Chondrocyte (in vitro differentiated cells): ENCODE results near the gene PAK6. TPM values are rescaled to one million over a fixed set of nuclear protein-coding genes. Genes with fewer than 3 reads are reported as not detected.

Source experiments
- DNase-seq: peaks from one replicate; pipeline ENCODE4 v3.0.0; 2021; ENCODE audit warnings: mixed read lengths, low spot score
- H3K27ac Mint-ChIP-seq: one replicate; pipeline ENCODE4 v1.8.0; 2021; ENCODE audit warnings: mild to moderate bottlenecking, moderate library complexity, mixed read lengths; ENCODE audit not compliant: unreplicated experiment
- H3K27me3 Mint-ChIP-seq: 2 replicates; pipeline ENCODE4 v1.8.0; 2021; ENCODE audit warnings: low read depth, mixed read lengths
- H3K36me3 Mint-ChIP-seq: 2 replicates; pipeline ENCODE4 v1.8.0; 2021; ENCODE audit warnings: low read depth, mixed read lengths
- H3K4me1 Mint-ChIP-seq: 2 replicates; pipeline ENCODE4 v1.8.0; 2021; ENCODE audit warnings: low read depth, mild to moderate bottlenecking, mixed read lengths
- H3K4me3 Mint-ChIP-seq: one replicate; pipeline ENCODE4 v1.8.0; 2021; ENCODE audit warnings: mild to moderate bottlenecking, moderate library complexity, mixed read lengths; ENCODE audit not compliant: unreplicated experiment
- H3K9me3 Mint-ChIP-seq: 2 replicates; pipeline ENCODE4 v1.8.0; 2021; ENCODE audit warnings: low read depth, mixed read lengths
- total RNA-seq: library from RNA; stranded (reverse); gene quantifications from 3 replicates; pipeline ENCODE4 v1.2.1, GENCODE V29; 2021
- TF ChIP-seq, protein P1 (sequence below): fragments of 200-600 bp; sonication (generic); IDR thresholded peaks from 2 replicates; pipeline ENCODE4 v1.5.0; 2021; ENCODE audit warnings: antibody characterized with exemption, mild to moderate bottlenecking, moderate library complexity

PAK6 gene
- total RNA-seq, 1 donor from 2014 or later = 0.37 TPM

DNA sequence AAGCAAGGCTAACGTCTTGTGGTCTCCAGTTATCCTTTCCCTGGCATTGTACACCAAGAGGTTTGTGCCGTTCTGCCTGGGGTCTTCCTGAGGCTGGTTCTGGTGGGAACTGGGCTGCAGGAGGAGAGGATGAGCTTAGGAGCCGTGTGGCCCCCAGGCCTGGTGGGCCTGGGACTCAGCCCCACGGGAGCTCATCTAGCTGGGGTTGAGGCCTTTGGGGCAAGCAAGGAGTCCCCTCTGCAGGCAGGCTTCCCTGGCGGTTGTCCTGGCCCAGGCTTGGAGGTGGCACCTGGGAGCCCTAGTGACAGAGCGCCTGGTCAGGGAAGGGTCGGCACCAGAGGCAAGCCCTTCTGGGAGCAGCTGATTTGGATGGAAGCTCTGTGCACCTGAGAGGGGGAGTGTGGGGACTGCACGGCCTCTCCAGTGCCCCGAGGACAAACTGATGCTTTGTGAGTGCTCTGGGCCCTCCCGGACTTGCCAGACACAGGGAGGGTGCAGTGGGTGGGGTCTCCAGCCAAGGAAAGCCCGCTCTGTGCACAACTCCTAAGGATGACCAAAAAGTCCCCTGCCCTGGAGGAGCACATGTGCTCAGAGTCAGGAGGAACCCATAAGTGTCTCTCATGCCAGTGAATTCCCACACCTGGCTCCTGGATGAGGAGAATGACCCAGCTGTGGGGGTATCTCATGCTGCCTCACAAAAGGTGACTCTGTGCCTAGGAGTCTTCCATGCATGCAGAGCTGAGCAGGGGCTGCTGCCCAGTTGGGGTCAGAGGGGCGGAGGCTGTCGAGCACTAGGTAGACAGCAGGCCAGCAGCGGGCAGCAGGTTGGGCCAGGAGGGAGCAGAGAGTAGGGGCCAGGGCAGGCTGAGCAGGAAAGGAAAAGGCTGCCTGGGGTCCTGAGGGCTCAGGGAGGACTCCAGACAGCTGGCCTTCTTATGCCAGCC, 2.7 kb downstream of the PAK6 start:
- Mint-ChIP-seq H3K27me3 (peaks cover 4% of the 10 kb centered on the region), H3K9me3 (no peaks in the 10 kb centered on the region), H3K36me3 (no peaks in the 10 kb centered on the region), H3K4me1 (peaks cover 8% of the 10 kb centered on the region), H3K27ac (no peak overlapping the region), H3K4me3 (no peak overlapping the region)
- TF ChIP-seq, protein P1, sequence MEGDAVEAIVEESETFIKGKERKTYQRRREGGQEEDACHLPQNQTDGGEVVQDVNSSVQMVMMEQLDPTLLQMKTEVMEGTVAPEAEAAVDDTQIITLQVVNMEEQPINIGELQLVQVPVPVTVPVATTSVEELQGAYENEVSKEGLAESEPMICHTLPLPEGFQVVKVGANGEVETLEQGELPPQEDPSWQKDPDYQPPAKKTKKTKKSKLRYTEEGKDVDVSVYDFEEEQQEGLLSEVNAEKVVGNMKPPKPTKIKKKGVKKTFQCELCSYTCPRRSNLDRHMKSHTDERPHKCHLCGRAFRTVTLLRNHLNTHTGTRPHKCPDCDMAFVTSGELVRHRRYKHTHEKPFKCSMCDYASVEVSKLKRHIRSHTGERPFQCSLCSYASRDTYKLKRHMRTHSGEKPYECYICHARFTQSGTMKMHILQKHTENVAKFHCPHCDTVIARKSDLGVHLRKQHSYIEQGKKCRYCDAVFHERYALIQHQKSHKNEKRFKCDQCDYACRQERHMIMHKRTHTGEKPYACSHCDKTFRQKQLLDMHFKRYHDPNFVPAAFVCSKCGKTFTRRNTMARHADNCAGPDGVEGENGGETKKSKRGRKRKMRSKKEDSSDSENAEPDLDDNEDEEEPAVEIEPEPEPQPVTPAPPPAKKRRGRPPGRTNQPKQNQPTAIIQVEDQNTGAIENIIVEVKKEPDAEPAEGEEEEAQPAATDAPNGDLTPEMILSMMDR = no peak
- peak; percentile 84 for DNase-seq

- H3K27ac Mint-ChIP-seq = no peak overlapping the region
- DNase-seq = peak; percentile 79
- no peak overlapping the region for H3K4me3 Mint-ChIP-seq
Observed at GRCh38 chr15:40242213-40242599, 3.3 kb downstream of the PAK6 start.

DNA sequence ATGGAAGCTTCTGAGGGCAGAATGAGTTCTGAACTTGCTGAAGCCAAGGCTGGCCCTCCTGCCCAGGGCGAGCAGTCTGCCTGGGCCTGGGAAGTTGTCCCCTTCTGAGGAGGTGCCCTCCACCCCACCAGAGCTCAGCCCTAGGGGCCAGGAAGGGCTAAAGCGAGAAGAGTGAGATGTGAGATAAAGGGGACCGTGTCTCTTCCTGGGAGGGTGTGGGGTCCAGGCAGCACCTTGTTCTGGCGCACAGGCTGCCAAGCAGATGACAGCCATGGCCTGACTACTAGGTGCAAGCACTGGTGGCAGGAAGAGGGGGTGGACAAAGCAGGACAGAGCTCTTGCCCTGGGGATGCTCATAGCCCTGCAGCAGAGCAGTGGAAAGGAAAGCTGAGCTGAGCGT, 3.7 kb downstream of the PAK6 start:
- peak; percentile 63 for DNase-seq
- Mint-ChIP-seq H3K4me1 (peaks cover 8% of the 10 kb centered on the region), H3K27ac (no peak overlapping the region), H3K27me3 (peaks cover 4% of the 10 kb centered on the region), H3K9me3 (no peaks in the 10 kb centered on the region), H3K36me3 (no peaks in the 10 kb centered on the region), H3K4me3 (no peak overlapping the region)
- TF ChIP-seq, protein P1 = no peak

More at GRCh38 chr15:40242213-40242599, 3.3 kb downstream of the PAK6 start:
- Mint-ChIP-seq H3K9me3 (no peaks in the 10 kb centered on the region), H3K4me1 (peaks cover 8% of the 10 kb centered on the region), H3K36me3 (no peaks in the 10 kb centered on the region), H3K27me3 (peaks cover 4% of the 10 kb centered on the region)
- TF ChIP-seq, protein P1 = no peak

GRCh38 chr15:40243126-40243810, 4.4 kb downstream of the PAK6 start:
- DNase-seq = no peak
- TF ChIP-seq, protein P1 = no peak
- H3K4me1 Mint-ChIP-seq = peaks cover 6% of the 10 kb centered on the region
- no peak overlapping the region for H3K27ac Mint-ChIP-seq
- no peaks in the 10 kb centered on the region for H3K9me3 Mint-ChIP-seq
- no peak overlapping the region for H3K4me3 Mint-ChIP-seq
- no peaks in the 10 kb centered on the region for H3K36me3 Mint-ChIP-seq
- H3K27me3 Mint-ChIP-seq = peaks cover under 1% of the 10 kb centered on the region

GRCh38 chr15:40244961-40245523, 6.2 kb downstream of the PAK6 start:
- no peaks in the 10 kb centered on the region for H3K36me3 Mint-ChIP-seq
- peak; percentile 56 for DNase-seq

More at GRCh38 chr15:40244961-40245523, 6.2 kb downstream of the PAK6 start:
- Mint-ChIP-seq H3K27me3 (no peaks in the 10 kb centered on the region), H3K4me1 (no peaks in the 10 kb centered on the region), H3K27ac (no peak overlapping the region), H3K9me3 (no peaks in the 10 kb centered on the region), H3K4me3 (no peak overlapping the region)
- TF ChIP-seq, protein P1 = no peak
